Activated CD4-positive, alpha-beta T cell treated with anti-CD3 and anti-CD28 coated beads, Interleukin-2, amount 10 ng/mL, durations not matched to agents 24 days and 14 days (primary cell): ENCODE data around the gene ATAT1. TPM values are rescaled to one million over a fixed set of nuclear protein-coding genes. Genes with fewer than 3 reads are reported as not detected.

Source experiments
- DNase-seq: peaks from one replicate; pipeline ENCODE4 v3.0.0; 2022
- H3K27ac Mint-ChIP-seq: one replicate; pipeline ENCODE4 v1.8.0; 2022; ENCODE audit warnings: mild to moderate bottlenecking, mixed read lengths
- H3K27me3 Mint-ChIP-seq: one replicate; pipeline ENCODE4 v1.8.0; 2022; ENCODE audit warnings: mixed read lengths
- H3K36me3 Mint-ChIP-seq: one replicate; pipeline ENCODE4 v1.8.0; 2022; ENCODE audit warnings: low read depth, mild to moderate bottlenecking, mixed read lengths
- H3K4me1 Mint-ChIP-seq: one replicate; pipeline ENCODE4 v1.8.0; 2021; ENCODE audit warnings: mixed read lengths
- H3K4me3 Mint-ChIP-seq: one replicate; pipeline ENCODE4 v1.8.0; 2022; ENCODE audit warnings: mild to moderate bottlenecking, moderate library complexity, mixed read lengths
- H3K9me3 Mint-ChIP-seq: one replicate; pipeline ENCODE4 v1.8.0; 2021; ENCODE audit warnings: mixed read lengths
- intact Hi-C: fragments of 100-400 bp; cut with micrococcal nuclease; formaldehyde crosslinking; loops from one replicate; pipeline ENCODE4 v1.15.1; 2023
- total RNA-seq: library from RNA; stranded (reverse); gene quantifications from 2 replicates; pipeline ENCODE4 v1.2.3, GENCODE V29; 2022

Gene ATAT1
- total RNA-seq, 1 donor from 2014 or later, result 14.4 TPM

- Mint-ChIP-seq H3K36me3 (peaks cover 41% of the 10 kb centered on the region), H3K27ac (peak within 1 kb of the TSS; percentile 54), H3K4me3 (peak within 1 kb of the TSS; percentile 80), H3K27me3 (no peaks in the 10 kb centered on the region), H3K9me3 (no peaks in the 10 kb centered on the region), H3K4me1 (peaks cover 32% of the 10 kb centered on the region)
- intact Hi-C loops, result loop anchor here (1.0 to 10.0 kb wide), 3 partner anchors 25 to 188 kb away; partner anchors contain the start of genes C6orf136, HLA-E, MRPS18B and PPP1R10
- peak; percentile 97 for DNase-seq
These were observed 46.0 kb downstream of the ATAT1 start, which contains the start of gene DHX16 for GRCh38 chr6:30672445-30673253. DHX16 (minus strand) TSS chr6:30673006; CDS start chr6:30672841, 165 bp downstream.

- intact Hi-C loops, result loop anchor here (10.0 kb wide), 1 partner anchor 192 kb away; the partner anchor contains the start of gene HLA-E
- Mint-ChIP-seq H3K4me1 (peaks cover 38% of the 10 kb centered on the region), H3K27me3 (no peaks in the 10 kb centered on the region), H3K9me3 (no peaks in the 10 kb centered on the region), H3K27ac (no peak overlapping the region), H3K36me3 (peaks cover 56% of the 10 kb centered on the region), H3K4me3 (no peak overlapping the region)
- no peak for DNase-seq
These were observed 50.1 kb downstream of the ATAT1 start for GRCh38 chr6:30676660-30677285.

DNA sequence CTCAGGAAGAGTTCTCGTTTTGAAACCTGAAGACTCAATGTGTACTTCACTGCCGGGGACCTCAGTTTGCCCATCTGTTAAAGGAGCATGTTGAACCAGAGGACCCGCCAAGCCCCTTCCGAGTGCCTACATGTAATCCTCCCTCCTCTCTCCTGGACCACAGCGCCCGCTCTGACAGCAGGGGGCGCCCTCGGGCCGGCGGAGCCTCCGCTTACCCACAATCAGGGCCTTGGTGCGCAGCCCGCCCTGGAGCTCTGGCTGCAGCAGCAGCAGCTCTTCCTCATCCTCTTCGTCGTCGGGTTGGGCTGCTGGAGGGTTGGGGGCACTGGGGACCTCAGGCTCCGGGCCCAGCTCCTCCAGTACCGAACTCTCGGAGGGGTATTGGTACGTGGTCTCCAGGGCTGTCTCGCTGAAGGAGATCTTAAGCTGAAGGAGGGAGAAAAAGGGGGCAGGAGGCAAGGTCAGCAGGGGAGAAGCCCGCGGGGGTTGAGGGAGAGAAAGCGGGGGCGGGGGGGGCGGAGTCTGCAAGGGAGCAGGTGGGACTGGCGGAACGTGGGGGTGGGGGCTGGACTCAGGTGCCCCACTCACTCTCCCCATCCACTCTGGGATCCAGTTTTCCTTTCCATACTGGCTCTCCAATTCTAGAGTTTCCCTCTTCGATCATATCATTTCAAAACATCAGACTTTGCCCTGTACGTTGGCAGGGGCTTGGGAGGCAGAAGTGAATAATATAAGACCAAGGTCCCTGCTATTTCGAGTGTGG lies 52.5 kb downstream of the ATAT1 start:
- Mint-ChIP-seq H3K9me3 (no peaks in the 10 kb centered on the region), H3K27ac (peak overlapping the region; percentile 97), H3K27me3 (no peaks in the 10 kb centered on the region), H3K36me3 (peaks cover 79% of the 10 kb centered on the region), H3K4me3 (peak overlapping the region; percentile 94), H3K4me1 (peaks cover 40% of the 10 kb centered on the region)
- intact Hi-C loops, result loop anchor here (1.0 to 10.0 kb wide), 3 partner anchors 43 to 198 kb away; partner anchors contain the start of gene HLA-E
- DNase-seq, result peak; percentile 97

DNA sequence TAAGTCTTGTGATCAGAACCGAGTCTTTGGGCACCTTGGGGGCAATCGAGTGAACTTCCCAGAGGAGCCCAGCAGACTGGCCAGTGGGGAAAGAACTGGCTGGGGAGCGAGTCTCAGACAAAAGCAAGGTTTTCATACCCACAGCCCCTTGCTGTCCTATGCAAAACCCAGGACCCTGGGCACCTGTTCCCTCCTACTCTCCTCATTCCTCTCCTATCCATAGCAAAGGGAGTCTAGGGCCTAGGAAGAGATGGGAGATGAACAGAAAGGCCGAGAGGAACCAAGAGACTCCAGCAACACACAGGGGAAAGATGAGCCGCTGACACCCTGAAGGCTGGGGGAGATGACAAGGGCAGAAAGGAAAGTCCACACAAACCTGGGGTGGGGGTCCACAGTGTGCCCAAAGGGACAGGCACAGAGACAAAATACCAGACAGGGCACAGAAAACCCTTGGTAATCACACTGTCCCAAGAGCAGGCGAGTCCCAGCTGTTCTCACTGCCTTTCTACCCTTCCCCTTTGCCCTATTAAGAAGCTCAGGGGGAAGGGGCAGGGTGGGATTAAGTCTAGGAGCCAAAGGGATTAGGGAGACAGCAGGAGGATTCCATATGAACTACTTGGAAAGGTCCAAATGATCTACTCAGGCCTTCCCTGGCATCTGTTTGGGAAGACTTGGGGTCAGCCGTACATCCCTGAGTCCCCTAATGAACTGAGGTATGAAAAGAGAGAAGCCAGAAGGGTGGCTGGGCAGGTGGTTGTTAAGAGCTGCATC lies 53.3 kb downstream of the ATAT1 start:
- peak overlapping the region; percentile 97 for H3K27ac Mint-ChIP-seq
- H3K36me3 Mint-ChIP-seq, result peaks cover 85% of the 10 kb centered on the region
- no peaks in the 10 kb centered on the region for H3K9me3 Mint-ChIP-seq
- peak overlapping the region; percentile 94 for H3K4me3 Mint-ChIP-seq
- no peaks in the 10 kb centered on the region for H3K27me3 Mint-ChIP-seq
- intact Hi-C loops, result loop anchor here (1.0 to 10.0 kb wide), 6 partner anchors 42 to 815 kb away; partner anchors contain the start of genes HLA-E and MICB
- H3K4me1 Mint-ChIP-seq, result peaks cover 40% of the 10 kb centered on the region
- peak; percentile 67 for DNase-seq

GRCh38 chr6:30681766-30682142 lies 55.1 kb downstream of the ATAT1 start:
- DNase-seq, result peak; percentile 75
- Mint-ChIP-seq H3K4me3 (peak overlapping the region; percentile 94), H3K4me1 (peaks cover 41% of the 10 kb centered on the region), H3K27ac (peak overlapping the region; percentile 97), H3K27me3 (no peaks in the 10 kb centered on the region), H3K9me3 (no peaks in the 10 kb centered on the region), H3K36me3 (peaks cover 90% of the 10 kb centered on the region)
- intact Hi-C loops, result loop anchor here (1.0 to 10.0 kb wide), 8 partner anchors 36 to 813 kb away; partner anchors contain the start of genes MDC1, MICB, MRPS18B and PPP1R10

- Mint-ChIP-seq H3K9me3 (no peaks in the 10 kb centered on the region), H3K36me3 (peaks cover 83% of the 10 kb centered on the region), H3K4me1 (peaks cover 39% of the 10 kb centered on the region), H3K4me3 (peak overlapping the region; percentile 94), H3K27me3 (no peaks in the 10 kb centered on the region), H3K27ac (peak overlapping the region; percentile 97)
- peak; percentile 96 for DNase-seq
- intact Hi-C loops, result loop anchor here (1.0 to 10.0 kb wide), 8 partner anchors 35 to 812 kb away; partner anchors contain the start of genes MDC1, MICB, MRPS18B and PPP1R10
These were observed 55.8 kb downstream of the ATAT1 start for GRCh38 chr6:30682143-30683117.

DNA sequence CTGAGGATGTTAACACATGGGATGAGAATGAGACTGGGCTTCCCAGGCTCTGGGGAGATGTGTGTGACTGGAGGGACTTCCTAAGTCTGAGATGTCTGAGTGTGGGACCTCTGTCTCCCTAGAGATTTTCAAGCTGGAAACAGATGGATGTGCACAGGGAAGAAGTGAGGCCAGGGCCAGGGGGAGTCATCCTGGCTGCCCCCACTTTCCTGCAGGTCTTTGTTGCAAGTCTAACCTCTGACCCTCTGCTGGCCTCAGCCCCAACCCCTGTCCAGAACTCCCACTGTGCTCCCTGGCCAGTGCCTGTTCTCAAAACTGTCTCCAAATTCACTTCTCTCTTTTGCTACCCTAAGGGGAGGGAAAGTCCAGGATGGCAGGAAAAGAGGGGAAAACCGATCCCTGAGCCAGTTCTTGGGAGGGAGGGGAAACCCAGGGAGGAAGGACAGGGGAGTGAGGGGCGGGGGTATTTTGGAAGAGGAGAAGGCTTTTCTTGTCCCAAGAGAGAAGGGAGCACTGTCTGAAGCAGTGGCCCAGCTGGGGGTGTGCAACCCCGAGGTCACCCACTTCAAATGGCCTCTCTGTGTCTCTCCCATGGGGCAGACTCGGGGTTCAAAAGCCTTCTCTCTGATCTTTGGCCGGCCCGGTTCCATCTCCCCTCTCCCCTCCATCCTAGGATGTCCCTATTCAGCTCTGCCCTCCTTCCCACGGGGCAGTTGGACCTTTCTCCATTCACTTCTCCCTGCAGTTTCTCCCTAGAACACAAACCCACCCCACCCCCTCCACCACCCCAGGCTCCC lies 56.7 kb downstream of the ATAT1 start:
- Mint-ChIP-seq H3K27me3 (no peaks in the 10 kb centered on the region), H3K9me3 (no peaks in the 10 kb centered on the region)
- peak; percentile 71 for DNase-seq

GRCh38 chr6:30683980-30684338 lies 57.3 kb downstream of the ATAT1 start:
- Mint-ChIP-seq H3K27me3 (no peaks in the 10 kb centered on the region), H3K4me3 (peak overlapping the region; percentile 94), H3K27ac (peak overlapping the region; percentile 97), H3K36me3 (peaks cover 78% of the 10 kb centered on the region), H3K4me1 (peaks cover 50% of the 10 kb centered on the region), H3K9me3 (no peaks in the 10 kb centered on the region)
- peak; percentile 65 for DNase-seq
- intact Hi-C loops, result loop anchor here (2.0 to 10.0 kb wide), 4 partner anchors 53 to 811 kb away; partner anchors contain the start of gene MICB

More for the DNA sequence above, 56.7 kb downstream of the ATAT1 start:
- peak overlapping the region; percentile 97 for H3K27ac Mint-ChIP-seq
- intact Hi-C loops, result loop anchor here (2.0 to 10.0 kb wide), 4 partner anchors 54 to 811 kb away; partner anchors contain the start of gene MICB
- peaks cover 81% of the 10 kb centered on the region for H3K36me3 Mint-ChIP-seq
- H3K4me3 Mint-ChIP-seq, result peak overlapping the region; percentile 94
- peaks cover 48% of the 10 kb centered on the region for H3K4me1 Mint-ChIP-seq

- no peaks in the 10 kb centered on the region for H3K9me3 Mint-ChIP-seq
- intact Hi-C loops, result loop anchor here (5.0 to 10.0 kb wide), 3 partner anchors 53 to 810 kb away; partner anchors contain the start of gene MICB
- peaks cover 72% of the 10 kb centered on the region for H3K36me3 Mint-ChIP-seq
- peak overlapping the region; percentile 97 for H3K27ac Mint-ChIP-seq
- H3K4me3 Mint-ChIP-seq, result peak overlapping the region; percentile 94
- DNase-seq, result peak; percentile 87
- peaks cover 50% of the 10 kb centered on the region for H3K4me1 Mint-ChIP-seq
- no peaks in the 10 kb centered on the region for H3K27me3 Mint-ChIP-seq
These were observed 57.9 kb downstream of the ATAT1 start for GRCh38 chr6:30684386-30685156.

DNA sequence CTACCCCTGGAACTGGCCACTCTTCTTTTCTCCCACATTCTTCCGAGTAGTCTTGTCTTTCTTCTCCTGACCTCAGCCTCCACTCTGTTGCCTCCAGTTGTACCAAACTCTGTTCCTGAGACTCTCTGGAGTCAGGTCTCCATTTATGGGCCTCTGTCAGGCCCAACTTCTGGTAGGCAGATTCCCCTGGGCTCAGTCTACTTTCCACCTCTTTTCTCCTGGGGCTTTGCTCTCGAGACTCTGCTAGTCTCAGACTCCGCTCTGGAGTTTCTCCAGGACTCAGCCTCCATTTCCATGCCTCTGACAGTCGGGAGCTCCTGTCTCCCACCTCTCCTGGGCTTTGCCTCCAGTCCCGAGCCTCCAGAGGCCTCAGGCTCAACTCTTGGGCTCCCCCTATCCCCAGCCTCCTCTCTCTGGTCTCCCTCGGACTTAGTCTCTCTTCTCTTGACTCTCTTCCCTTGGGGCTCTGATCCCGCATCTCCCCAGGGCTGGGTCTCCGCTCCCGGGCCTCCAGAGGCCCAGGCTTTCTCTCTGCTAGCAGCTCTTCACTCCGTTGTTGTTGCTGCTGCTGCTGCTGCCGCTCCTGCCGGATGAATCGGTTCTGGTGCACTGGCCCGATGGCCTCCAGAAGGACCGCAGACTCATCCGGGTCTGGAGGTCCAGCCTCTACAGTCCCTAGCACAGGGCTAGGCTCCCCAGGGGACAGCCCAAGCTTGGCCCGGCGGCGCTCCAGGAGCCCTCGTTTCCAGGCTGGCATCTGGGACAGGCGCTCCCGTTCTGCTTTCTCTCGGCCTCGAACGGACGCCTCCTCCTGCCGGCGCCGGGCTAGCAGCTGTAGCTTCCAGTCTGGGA lies 58.7 kb downstream of the ATAT1 start:
- Mint-ChIP-seq H3K9me3 (no peaks in the 10 kb centered on the region), H3K36me3 (peaks cover 64% of the 10 kb centered on the region), H3K4me1 (peaks cover 50% of the 10 kb centered on the region), H3K4me3 (peak overlapping the region; percentile 94), H3K27me3 (no peaks in the 10 kb centered on the region), H3K27ac (peak overlapping the region; percentile 93)
- DNase-seq, result peak; percentile 79
- intact Hi-C loops, result loop anchor here (1.0 to 10.0 kb wide), 2 partner anchors 223 to 809 kb away; partner anchors contain the start of genes GTF2H4 and MICB
